K562 (cell line): ENCODE measurements around the gene PLEKHM3. TPM values are rescaled to one million over a fixed set of nuclear protein-coding genes. Genes with fewer than 3 reads are reported as not detected.

Experiments used
- ATAC-seq: fragments of 200-7000 bp; cut with Tn5 transposase; 3 replicates; pipeline ENCODE4 v1.9.1; 2020; ENCODE audit warnings: moderate library complexity
- BruUV-seq: library from RNA; stranded (reverse); fragments of 400-500 nt; replicated peaks from 2 replicates; lab custom pipeline; 2021; lab: Mats Ljungman, UMichigan
- CTCF ChIA-PET: fragments of 300-600 bp; formaldehyde crosslinking; extraction: SDS; loops from one replicate; lab custom pipeline; 2021; ENCODE audit warnings: low intra/inter-chr PET ratio; lab: Yijun Ruan, JAX
- POLR2A ChIA-PET: fragments of 300-600, 350-650 bp; sonication (Branson Sonifier 250); formaldehyde crosslinking; extraction: SDS; loops from one replicate; lab custom pipeline; 2021; ENCODE audit warnings: antibody characterized with exemption, inconsistent platforms; lab: Yijun Ruan, JAX
- DNase-seq, 4 experiments: peaks; one replicate each; pipeline versions ENCODE4 v3.0.0 to v3.0.0-alpha.2; 2011 to 2018; ENCODE audit warnings: low spot score in 3 of 4, mixed read lengths in 3 of 4; ENCODE audit errors: extremely low read depth in 1 of 4
- FAIRE-seq: peaks from 2 replicates; lab custom pipeline; 2011; peaks lifted over from hg19 to GRCh38; lab: Jason Lieb, UNC
- H2AFZ ChIP-seq: 2 replicates; pipeline ENCODE4 v1.6.0; 2011; ENCODE audit warnings: low read depth, low read length, control low read depth, inconsistent platforms
- H3K27ac ChIP-seq: fragments of 200-600 bp; 3 replicates; pipeline ENCODE4 v1.8.0; 2011; ENCODE audit warnings: low read depth, mild to moderate bottlenecking, control low read depth, inconsistent platforms, low read length, moderate library complexity, mixed read lengths; ENCODE audit errors: extremely low read depth
- H3K27me3 ChIP-seq, 2 experiments: fragments of 300-600 bp in 1 of 2; 2 replicates in 1 of 2; 3 replicates in 1 of 2; pipeline versions ENCODE4 v1.6.0 to v1.8.0; 2011; ENCODE audit warnings: inconsistent platforms in 2 of 2, low read length in 2 of 2, mild to moderate bottlenecking in 1 of 2, mixed read lengths in 1 of 2, moderate library complexity in 1 of 2; ENCODE audit not compliant: control insufficient read depth in 2 of 2, insufficient read depth in 2 of 2
- H3K36me3 ChIP-seq: fragments of 300-600 bp; 3 replicates; pipeline ENCODE4 v1.8.0; 2011; ENCODE audit warnings: mild to moderate bottlenecking, low read length, inconsistent platforms; ENCODE audit not compliant: control insufficient read depth, insufficient read depth
- H3K4me1 ChIP-seq, 2 experiments: fragments of 200-600 bp in 1 of 2; replicated peaks in 1 of 2; 2 replicates in 1 of 2; 3 replicates in 1 of 2; pipeline versions ENCODE4 v1.5.1 to v1.8.0; 2011; ENCODE audit warnings: inconsistent platforms in 2 of 2, low read length in 2 of 2, mild to moderate bottlenecking in 1 of 2, mixed read lengths in 1 of 2, moderate library complexity in 1 of 2; ENCODE audit not compliant: control insufficient read depth in 2 of 2, insufficient read depth in 2 of 2
- H3K4me2 ChIP-seq: 2 replicates; pipeline ENCODE4 v1.6.1; 2011; ENCODE audit warnings: low read length, control low read depth, inconsistent platforms, mixed read lengths; ENCODE audit not compliant: insufficient read depth
- H3K4me3 ChIP-seq: fragments of 200-600 bp; sonication (generic), shearing (Covaris generic); 2 replicates; pipeline ENCODE4 v1.5.1; 2016; ENCODE audit warnings: control low read depth, inconsistent platforms
- H3K79me2 ChIP-seq: fragments of 200-600 bp; 3 replicates; pipeline ENCODE4 v1.8.0; 2011; ENCODE audit warnings: low read length, inconsistent platforms; ENCODE audit not compliant: control insufficient read depth, insufficient read depth
- H3K9ac ChIP-seq, 2 experiments: 2 replicates each; pipeline versions ENCODE4 v1.6.0 to v1.6.1; 2011; ENCODE audit warnings: low read depth in 2 of 2, low read length in 2 of 2, control low read depth in 1 of 2, inconsistent platforms in 1 of 2, mild to moderate bottlenecking in 1 of 2, mixed read lengths in 1 of 2; ENCODE audit not compliant: insufficient read depth in 1 of 2
- H3K9me1 ChIP-seq: one replicate; pipeline ENCODE4 v1.6.0; 2011; ENCODE audit warnings: inconsistent platforms, mild to moderate bottlenecking, low read length, moderate library complexity; ENCODE audit not compliant: control insufficient read depth, insufficient read depth
- H3K9me3 ChIP-seq: replicated peaks from 2 replicates; pipeline ENCODE4 v1.5.1; 2011; ENCODE audit warnings: low read depth, low read length, inconsistent platforms; ENCODE audit not compliant: control insufficient read depth, insufficient read depth
- H4K20me1 ChIP-seq: replicated peaks from 2 replicates; pipeline ENCODE4 v1.6.1; 2011; ENCODE audit warnings: low read length, inconsistent platforms, mixed read lengths; ENCODE audit not compliant: control insufficient read depth, insufficient read depth
- ATF3 ChIP-seq, 2 experiments: fragments of 450-650 bp in 1 of 2; sonication (generic) in 1 of 2; formaldehyde crosslinking in 1 of 2; IDR thresholded peaks in 1 of 2; conservative IDR thresholded peaks in 1 of 2; 2 replicates each; pipeline versions ENCODE4 v1.6.1 to v1.8.1; 2016 to 2023; ENCODE audit warnings: mild to moderate bottlenecking in 2 of 2, moderate library complexity in 2 of 2, inconsistent platforms in 1 of 2, missing genetic modification reagents in 1 of 2
- MAX ChIP-seq: sonication (generic); formaldehyde crosslinking; IDR thresholded peaks from 2 replicates; pipeline ENCODE4 v1.9.0; 2022; ENCODE audit warnings: mild to moderate bottlenecking, missing genetic modification reagents
- NCOA6 ChIP-seq: fragments of 450-650 bp; IDR thresholded peaks from 2 replicates; pipeline ENCODE4 v1.6.1; 2017; ENCODE audit warnings: mild to moderate bottlenecking
- SMAD4 ChIP-seq: fragments of 250-450 bp; sonication (Bioruptor Pico); conservative IDR thresholded peaks from 2 replicates; pipeline ENCODE4 v1.8.0; 2021; ENCODE audit warnings: inconsistent platforms, mild to moderate bottlenecking, moderate library complexity
- TAF9B ChIP-seq: fragments of 450-650 bp; IDR thresholded peaks from 2 replicates; pipeline ENCODE4 v1.6.1; 2018; ENCODE audit warnings: mild to moderate bottlenecking; ENCODE audit not compliant: partially characterized antibody
- WGBS: fragments of 100-300 bp; shearing (Covaris generic); methylation state at CpG from one replicate; pipeline ENCODE4 v1.1.6; 2016; ENCODE audit warnings: low coverage, mixed read lengths; ENCODE audit not compliant: insufficient coverage; ENCODE audit errors: missing lambda C conversion rate; 5-methylcytosine and 5-hydroxymethylcytosine counted together
- in situ Hi-C: fragments of 300-500 bp; cut with MboI; formaldehyde crosslinking; loops from 4 replicates; pipeline ENCODE4 v1.15.0; 2018; ENCODE audit warnings: inconsistent platforms, mixed read lengths
- intact Hi-C: fragments of 100-400 bp; cut with micrococcal nuclease; formaldehyde crosslinking; loops from 2 replicates; pipeline ENCODE4 v1.14.2; 2022
- polyA plus RNA-seq, 8 experiments: library from polyadenylated mRNA; depleted of rRNA in 4 of 8; stranded (reverse) in 5 of 8; unstranded in 3 of 8; fragments of >200 nt; fragmentation: Nextera tagmentation in 2 of 8; fragmentation: Illumina TruSeq in 1 of 8; extraction: Ambion mirVana in 2 of 8; extraction: Trizol in 1 of 8; gene quantifications; 2 replicates each; pipeline versions ENCODE4 v1.2.1 to v1.2.3, GENCODE V29; 2011 to 2014; ENCODE audit warnings: inconsistent platforms in 1 of 8, missing spikeins in 1 of 8
- total RNA-seq, 7 experiments: library from RNA; depleted of rRNA in 6 of 7; stranded (reverse); fragments of >200 nt in 6 of 7; fragmentation: Illumina TruSeq in 2 of 7; extraction: Trizol in 2 of 7; gene quantifications; 2 replicates each; pipeline versions ENCODE4 v1.2.1 to v1.2.3, GENCODE V29; 2011 to 2021; ENCODE audit warnings: low replicate concordance in 1 of 7

PLEKHM3 gene
- total and polyA plus RNA-seq, 9 of the 15 experiments (the other 6 are each of a cell fraction or from before 2014, with no cell fraction given), result 0.24 to 1.6 (median 1.0) TPM

DNA sequence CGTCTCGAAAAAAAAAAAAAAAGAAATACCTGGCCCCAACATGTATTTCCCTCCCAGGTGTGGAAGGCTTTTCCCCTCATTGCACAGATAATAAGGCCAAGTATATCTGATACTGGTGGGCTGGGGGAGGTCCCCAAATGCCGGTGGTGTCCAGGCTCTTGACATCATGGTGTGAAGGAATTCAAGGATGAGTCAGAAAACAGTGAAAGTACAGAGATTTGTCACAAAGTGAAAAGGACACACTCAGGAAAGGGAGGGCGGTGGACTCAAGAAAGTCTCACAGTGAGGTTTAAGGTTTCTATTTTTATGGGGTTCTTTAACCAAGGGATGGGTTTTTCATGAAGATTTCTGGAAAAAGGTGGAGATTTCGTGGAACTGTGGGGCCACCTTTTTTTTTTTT, 217.8 kb downstream of the PLEKHM3 start:
- in situ Hi-C loops (no loop called here), intact Hi-C loops (no loop called here)
- POLR2A ChIA-PET, result no interaction called here
- ATAC-seq (no peak), DNase-seq (no peak), FAIRE-seq (no peak)
- Histone ChIP-seq H3K36me3 (no peaks in the 10 kb centered on the region), H3K9ac (no peak overlapping the region), H4K20me1 (no peaks in the 10 kb centered on the region), H2AFZ (no peak overlapping the region), H3K27me3 (no peaks in the 10 kb centered on the region), H3K4me3 (no peak overlapping the region), H3K79me2 (no peaks in the 10 kb centered on the region), H3K9me1 (no peaks in the 10 kb centered on the region), H3K27ac (no peak overlapping the region), H3K4me1 (peaks cover 3 to 6% of the 10 kb centered on the region in 2 experiments; a peak in 4 of 5 replicates), H3K9me3 (no peaks in the 10 kb centered on the region), H3K4me2 (no peak overlapping the region)
- no peak for TF ChIP-seq SMAD4
- peak; percentile 33; the same call in 1 of the 2 replicates for TF ChIP-seq ATF3 (IDR thresholded peaks at IDR 0.05)
- no peak for TF ChIP-seq ATF3 (CRISPR knock-in tag; conservative IDR thresholded peaks at IDR 0.05)
- CTCF ChIA-PET, result no interaction called here
- 7% methylated on average over 3 of the region's 5 CpGs for WGBS
- no TSS peak for BruUV-seq

GRCh38 chr2:207805566-207806226, 219.6 kb downstream of the PLEKHM3 start:
- Histone ChIP-seq H3K9ac (no peak overlapping the region), H3K4me1 (peaks cover 0 to 6% of the 10 kb centered on the region in 2 experiments; a peak in 2 of 5 replicates), H4K20me1 (no peaks in the 10 kb centered on the region), H3K4me3 (no peak overlapping the region), H2AFZ (no peak overlapping the region), H3K36me3 (no peaks in the 10 kb centered on the region), H3K9me1 (no peaks in the 10 kb centered on the region), H3K9me3 (no peaks in the 10 kb centered on the region), H3K27me3 (no peaks in the 10 kb centered on the region), H3K79me2 (no peaks in the 10 kb centered on the region), H3K4me2 (no peak overlapping the region), H3K27ac (no peak overlapping the region)
- BruUV-seq, result no TSS peak
- no peak for FAIRE-seq
- intact Hi-C loops (no loop called here), in situ Hi-C loops (no loop called here)
- CTCF ChIA-PET, result no interaction called here
- POLR2A ChIA-PET, result interaction anchor here (0.6 to 1.1 kb wide), 3 partner anchors 11 to 19 kb away, joined by 3 to 6 read pairs (median 3); no protein-coding TSS in a partner anchor
- TF ChIP-seq NCOA6 (no peak), TAF9B (no peak), MAX (no peak)
- no peak for DNase-seq
- 57% methylated on average over 5 of the region's 5 CpGs for WGBS
- no peak for ATAC-seq
